HG03342 (cell line): ENCODE data around the gene MAU2.

Source experiments
- ATAC-seq: cut with Tn5 transposase; IDR thresholded peaks from one replicate; pipeline ENCODE4 v1.9.1; 2021; ENCODE audit warnings: mild to moderate bottlenecking, moderate library complexity; ENCODE audit not compliant: unreplicated experiment

The MAU2 gene

GRCh38 chr19:19306191-19306590, 14.4 kb upstream of the MAU2 start:
- no peak for ATAC-seq

GRCh38 chr19:19308373-19308772, 12.3 kb upstream of the MAU2 start:
- no peak for ATAC-seq

- no peak for ATAC-seq
Observed at GRCh38 chr19:19315444-19315843, 5.2 kb upstream of the MAU2 start.

- ATAC-seq, result no peak
Observed at GRCh38 chr19:19316082-19316481, 4.5 kb upstream of the MAU2 start.

GRCh38 chr19:19319732-19320360, 783 bp upstream of the MAU2 start:
- ATAC-seq, result no peak

- ATAC-seq, result no peak
Observed at GRCh38 chr19:19321141-19321577, 530 bp downstream of the MAU2 start.

- ATAC-seq, result no peak
Observed at GRCh38 chr19:19324059-19324770, 3.6 kb downstream of the MAU2 start.

- no peak for ATAC-seq
Observed at GRCh38 chr19:19327672-19328071, 7.0 kb downstream of the MAU2 start.

GRCh38 chr19:19329126-19329525, 8.5 kb downstream of the MAU2 start:
- no peak for ATAC-seq

- no peak for ATAC-seq
Observed at GRCh38 chr19:19334063-19334988, 13.7 kb downstream of the MAU2 start.

GRCh38 chr19:19334989-19335344, 14.3 kb downstream of the MAU2 start:
- ATAC-seq, result no peak

- ATAC-seq, result no peak
Observed at GRCh38 chr19:19335408-19336158, 15.0 kb downstream of the MAU2 start.

- no peak for ATAC-seq
Observed at GRCh38 chr19:19336597-19336996, 16.0 kb downstream of the MAU2 start.

GRCh38 chr19:19337120-19337519, 16.5 kb downstream of the MAU2 start:
- no peak for ATAC-seq

GRCh38 chr19:19338082-19338481, 17.5 kb downstream of the MAU2 start:
- no peak for ATAC-seq

- ATAC-seq, result no peak
Observed at GRCh38 chr19:19341026-19341425, 20.4 kb downstream of the MAU2 start.

- no peak for ATAC-seq
Observed at GRCh38 chr19:19342086-19343015, 21.7 kb downstream of the MAU2 start.

GRCh38 chr19:19343016-19343362, 22.4 kb downstream of the MAU2 start:
- no peak for ATAC-seq

- no peak for ATAC-seq
Observed at GRCh38 chr19:19343762-19344161, 23.1 kb downstream of the MAU2 start.

- ATAC-seq, result no peak
Observed at GRCh38 chr19:19345232-19345631, 24.6 kb downstream of the MAU2 start.
